Measurements from ENCODE around the gene CBX5. TPM values are rescaled to one million over a fixed set of nuclear protein-coding genes. Genes with fewer than 3 reads are reported as not detected.

The CBX5 gene
- total and polyA plus RNA-seq, 7 donors: 3.0 to 30.7 (median 18.6) TPM

GRCh38 chr12:54213079-54213478, 66.8 kb downstream of the CBX5 start:
- intact Hi-C loops (cut with DNase I): no loop called here
- H3K36me3 ChIP-seq: no peaks in the 10 kb centered on the region
- no peak for TF ChIP-seq POLR2AphosphoS5 (IDR thresholded peaks at IDR 0.05)
- no peak for TF ChIP-seq POLR2A (IDR thresholded peaks at IDR 0.05)
- no peak for TF ChIP-seq CTCF (IDR thresholded peaks at IDR 0.05)
- no peak for TF ChIP-seq EP300 (IDR thresholded peaks at IDR 0.05)
- no peak overlapping the region for H3K27ac ChIP-seq
- H3K4me3 ChIP-seq: no peak overlapping the region
- H3K4me1 ChIP-seq: peaks cover 0 to 26% (median 21%) of the 10 kb centered on the region in 4 donors
- WGBS, 2 donors: 38 to 81% methylated on average over 2 of the region's 2 CpGs
- peaks cover 30 to 97% (median 91%) of the 10 kb centered on the region in 3 donors for H3K27me3 ChIP-seq
- no peaks in the 10 kb centered on the region for H3K9me3 ChIP-seq
- no peak for DNase-seq

GRCh38 chr12:54211920-54212319, 68.0 kb downstream of the CBX5 start:
- intact Hi-C loops (cut with DNase I): no loop called here

GRCh38 chr12:54210400-54210790, 69.5 kb downstream of the CBX5 start:
- no peaks in the 10 kb centered on the region for H3K36me3 ChIP-seq
- no peak for DNase-seq
- H3K9me3 ChIP-seq: no peaks in the 10 kb centered on the region
- no peak overlapping the region for H3K4me3 ChIP-seq
- no peak overlapping the region for H3K27ac ChIP-seq
- H3K4me1 ChIP-seq: peaks cover 0 to 8% (median 4%) of the 10 kb centered on the region in 4 donors
- peaks cover 12 to 88% (median 70%) of the 10 kb centered on the region in 3 donors for H3K27me3 ChIP-seq
- TF ChIP-seq POLR2AphosphoS5 (IDR thresholded peaks at IDR 0.05) (no peak), EP300 (IDR thresholded peaks at IDR 0.05) (no peak), POLR2A (IDR thresholded peaks at IDR 0.05) (no peak), CTCF (IDR thresholded peaks at IDR 0.05) (no peak)
- 73 to 87% methylated on average over 5 of the region's 5 CpGs for WGBS, 2 donors
- intact Hi-C loops (cut with DNase I): no loop called here

More at GRCh38 chr12:54211920-54212319, 68.0 kb downstream of the CBX5 start:
- Histone ChIP-seq H3K4me1 (peaks cover 0 to 15% (median 9%) of the 10 kb centered on the region in 4 donors), H3K27me3 (peaks cover 26 to 94% (median 81%) of the 10 kb centered on the region in 3 donors), H3K27ac (no peak overlapping the region), H3K4me3 (no peak overlapping the region), H3K36me3 (no peaks in the 10 kb centered on the region), H3K9me3 (no peaks in the 10 kb centered on the region)
- WGBS, 2 donors: 78 to 89% methylated on average over 7 of the region's 7 CpGs
- no peak for DNase-seq
- TF ChIP-seq CTCF (IDR thresholded peaks at IDR 0.05) (peak in 1 of 4 experiments; percentile 3), EP300 (IDR thresholded peaks at IDR 0.05) (no peak), POLR2AphosphoS5 (IDR thresholded peaks at IDR 0.05) (no peak), POLR2A (IDR thresholded peaks at IDR 0.05) (no peak)

GRCh38 chr12:54208591-54208990, 71.3 kb downstream of the CBX5 start:
- intact Hi-C loops (cut with DNase I): no loop called here
- no peak overlapping the region for H3K4me3 ChIP-seq
- H3K4me1 ChIP-seq: no peaks in the 10 kb centered on the region
- TF ChIP-seq POLR2AphosphoS5 (IDR thresholded peaks at IDR 0.05) (no peak), EP300 (IDR thresholded peaks at IDR 0.05) (no peak), POLR2A (IDR thresholded peaks at IDR 0.05) (no peak), CTCF (IDR thresholded peaks at IDR 0.05) (no peak)
- H3K27me3 ChIP-seq: peaks cover 12 to 88% (median 52%) of the 10 kb centered on the region in 3 donors
- no peaks in the 10 kb centered on the region for H3K36me3 ChIP-seq
- no peaks in the 10 kb centered on the region for H3K9me3 ChIP-seq
- no peak for DNase-seq
- WGBS, 2 donors: 25 to 43% methylated on average over 7 of the region's 7 CpGs
- no peak overlapping the region for H3K27ac ChIP-seq

Data from sigmoid colon (tissue), 7 donors.